SU-DHL-6 (cell line): ENCODE results near the gene KPTN.

ENCODE experiments used
- H2AFZ ChIP-seq: fragments of 200-600 bp; sonication (generic); 2 replicates; pipeline ENCODE4 v1.6.1; 2014; ENCODE audit warnings: low read depth, mild to moderate bottlenecking, moderate library complexity, mixed read lengths, antibody characterized with exemption, low read length; ENCODE audit not compliant: severe bottlenecking
- H3F3A ChIP-seq: fragments of 200-600 bp; shearing (Covaris generic); 2 replicates; pipeline ENCODE4 v1.6.0; 2016; ENCODE audit warnings: antibody characterized with exemption, mild to moderate bottlenecking; ENCODE audit not compliant: insufficient read depth
- H3K27ac ChIP-seq: fragments of 200-600 bp; sonication (generic); 2 replicates; pipeline ENCODE4 v1.5.1; 2016; ENCODE audit warnings: low read depth, mild to moderate bottlenecking, low read length, moderate library complexity, mixed read lengths
- H3K27me3 ChIP-seq: fragments of 200-600 bp; sonication (generic), shearing (Covaris generic); 2 replicates; pipeline ENCODE4 v1.6.0; 2014; ENCODE audit warnings: mild to moderate bottlenecking, low read length
- H3K36me3 ChIP-seq: fragments of 200-600 bp; sonication (generic); 2 replicates; pipeline ENCODE4 v1.6.1; 2014; ENCODE audit warnings: mild to moderate bottlenecking, low read length, mixed read lengths
- H3K4me2 ChIP-seq: fragments of 300-600, 200-600 bp; shearing (Covaris generic), sonication (generic); 2 replicates; pipeline ENCODE4 v1.6.0; 2014; ENCODE audit warnings: low read length, low read depth, mild to moderate bottlenecking; ENCODE audit not compliant: poor library complexity, severe bottlenecking
- H3K4me3 ChIP-seq: fragments of 200-600 bp; sonication (generic); 2 replicates; pipeline ENCODE4 v1.5.1; 2014; ENCODE audit warnings: antibody characterized with exemption, low read length, mild to moderate bottlenecking, mixed read lengths; ENCODE audit not compliant: insufficient read depth, poor library complexity, severe bottlenecking
- H3K79me2 ChIP-seq: fragments of 200-600 bp; sonication (generic); 2 replicates; pipeline ENCODE4 v1.6.1; 2014; ENCODE audit warnings: mild to moderate bottlenecking, low read length, moderate library complexity; ENCODE audit not compliant: insufficient read depth
- H3K9ac ChIP-seq: fragments of 200-600 bp; sonication (generic); 2 replicates; pipeline ENCODE4 v1.7.0; 2014; ENCODE audit warnings: mild to moderate bottlenecking, low read length
- H3K9me2 ChIP-seq: fragments of 200-600 bp; sonication (generic); replicated peaks from 2 replicates; pipeline ENCODE4 v1.6.1; 2014; ENCODE audit warnings: low read length; ENCODE audit not compliant: insufficient read depth
- H3K9me3 ChIP-seq: fragments of 200-600 bp; sonication (generic); 2 replicates; pipeline ENCODE4 v1.6.1; 2014; ENCODE audit warnings: low read length, mixed read lengths; ENCODE audit not compliant: insufficient read depth
- H4K20me1 ChIP-seq: fragments of 200-600 bp; sonication (generic); 2 replicates; pipeline ENCODE4 v1.6.1; 2014; ENCODE audit warnings: low read depth, mild to moderate bottlenecking, antibody characterized with exemption, low read length, moderate library complexity, mixed read lengths
- CTCF ChIP-seq: fragments of 200-600 bp; sonication (generic); IDR thresholded peaks from one replicate; pipeline ENCODE4 v1.5.1; 2017; ENCODE audit warnings: antibody characterized with exemption, mild to moderate bottlenecking, low read length, moderate library complexity; ENCODE audit not compliant: insufficient read depth, poor library complexity, severe bottlenecking
- EZH2phosphoT487 ChIP-seq: fragments of 200-600 bp; sonication (generic), shearing (Covaris generic); conservative IDR thresholded peaks from 2 replicates; pipeline ENCODE4 v1.6.1; 2018; ENCODE audit warnings: mild to moderate bottlenecking, antibody characterized with exemption, low read length, moderate library complexity, mixed read lengths

KPTN gene

GRCh38 chr19:47469363-47469700, 14.7 kb downstream of the KPTN start:
- Histone ChIP-seq H4K20me1 (no peaks in the 10 kb centered on the region), H3K27me3 (no peaks in the 10 kb centered on the region), H3K4me2 (no peak overlapping the region), H3K4me3 (no peak overlapping the region), H3K9ac (no peak overlapping the region), H3K36me3 (no peaks in the 10 kb centered on the region), H3K79me2 (no peaks in the 10 kb centered on the region), H3K27ac (no peak overlapping the region), H3F3A (no peaks in the 10 kb centered on the region), H2AFZ (no peak overlapping the region), H3K9me3 (no peaks in the 10 kb centered on the region), H3K9me2 (no peaks in the 10 kb centered on the region)
- TF ChIP-seq CTCF = no peak
- TF ChIP-seq EZH2phosphoT487 = no peak

- H4K20me1 ChIP-seq = no peaks in the 10 kb centered on the region
- no peaks in the 10 kb centered on the region for H3K79me2 ChIP-seq
- H3K27me3 ChIP-seq = no peaks in the 10 kb centered on the region
- no peaks in the 10 kb centered on the region for H3K9me3 ChIP-seq
- TF ChIP-seq CTCF (no peak), EZH2phosphoT487 (no peak)
- no peaks in the 10 kb centered on the region for H3K9me2 ChIP-seq
- H3F3A ChIP-seq = no peaks in the 10 kb centered on the region
- H3K27ac ChIP-seq = no peak overlapping the region
- H3K36me3 ChIP-seq = no peaks in the 10 kb centered on the region
- H2AFZ ChIP-seq = no peak overlapping the region
- no peak overlapping the region for H3K4me3 ChIP-seq
- no peak overlapping the region for H3K9ac ChIP-seq
- H3K4me2 ChIP-seq = no peak overlapping the region
Observed at GRCh38 chr19:47467914-47468313, 16.1 kb downstream of the KPTN start.

- no peaks in the 10 kb centered on the region for H3K9me3 ChIP-seq
- H3F3A ChIP-seq = no peaks in the 10 kb centered on the region
- no peak overlapping the region for H3K4me2 ChIP-seq
- no peak overlapping the region for H2AFZ ChIP-seq
- no peaks in the 10 kb centered on the region for H3K79me2 ChIP-seq
- H3K9me2 ChIP-seq = no peaks in the 10 kb centered on the region
- H3K4me3 ChIP-seq = no peak overlapping the region
- H3K9ac ChIP-seq = no peak overlapping the region
- H4K20me1 ChIP-seq = no peaks in the 10 kb centered on the region
- H3K36me3 ChIP-seq = no peaks in the 10 kb centered on the region
- TF ChIP-seq CTCF (no peak), EZH2phosphoT487 (no peak)
- H3K27ac ChIP-seq = no peak overlapping the region
- H3K27me3 ChIP-seq = no peaks in the 10 kb centered on the region
Observed at GRCh38 chr19:47465957-47466356, 18.1 kb downstream of the KPTN start.
